ENCODE data around the gene GNA14.

Gene GNA14

GRCh38 chr9:77384406-77384805 lies 263.7 kb downstream of the GNA14 start:
- DNase-seq: no peak

GRCh38 chr9:77375956-77376532 lies 272.1 kb downstream of the GNA14 start:
- DNase-seq: no peak

GRCh38 chr9:77374266-77374665 lies 273.9 kb downstream of the GNA14 start:
- no peak for DNase-seq

All from NCI-H1694 (cell line).